ENCODE measurements around the gene LRRC34. TPM values are rescaled to one million over a fixed set of nuclear protein-coding genes. Genes with fewer than 3 reads are reported as not detected.
A peak's percentile ranks its signal among the peaks of the same experiment; 100 is the strongest.

LRRC34 gene
- polyA plus RNA-seq, 1 donor (not counting 4 experiments of a cell fraction or from before 2014, with no cell fraction given) = 0.43 TPM

- TF ChIP-seq CTCF (optimal IDR thresholded peaks at IDR 0.05 in 1 of 3, IDR thresholded peaks at IDR 0.05 in 1 of 3, conservative IDR thresholded peaks at IDR 0.05 in 1 of 3; ENCODE audit: extremely low read depth in 1 of 3, insufficient read depth in 2 of 3, low read length in 3 of 3) (no peak), EZH2 (IDR thresholded peaks at IDR 0.05; ENCODE audit: low read length) (no peak)
- DNase-seq (ENCODE audit: low read depth, low spot score) (no peak), FAIRE-seq (no peak)
- H4K20me1 ChIP-seq (ENCODE audit: control insufficient read depth, extremely low read depth, insufficient read depth, low read length) = no peaks in the 10 kb centered on the region
- H3K9ac ChIP-seq (ENCODE audit: control insufficient read depth, extremely low read depth, insufficient read depth, low read length) = no peak overlapping the region
- dilution Hi-C loops (cut with MboI; ENCODE audit: extremely low pct_ligation_motif_present, low sequenced_read_pairs) = no loop called here
- H3K36me3 ChIP-seq (ENCODE audit: control insufficient read depth in 2 of 2, extremely low read depth in 1 of 2, insufficient read depth in 2 of 2, low read length in 2 of 2) = peaks cover 11 to 29% of the 10 kb centered on the region in 2 experiments
- H3K4me1 ChIP-seq (ENCODE audit: control insufficient read depth, extremely low read depth, insufficient read depth, low read length) = peaks cover 18% of the 10 kb centered on the region
- no peak overlapping the region for H3K4me3 ChIP-seq (ENCODE audit: control insufficient read depth in 2 of 3, extremely low read depth in 1 of 3, insufficient read depth in 2 of 3, low read depth in 1 of 3, low read length in 3 of 3)
- no peaks in the 10 kb centered on the region for H3K27me3 ChIP-seq (ENCODE audit: control insufficient read depth, extremely low read depth, insufficient read depth, low read length)
- no peak overlapping the region for H3K4me2 ChIP-seq (ENCODE audit: control insufficient read depth, extremely low read depth, insufficient read depth, low read depth, low read length)
- H3K9me3 ChIP-seq (ENCODE audit: control insufficient read depth, low read depth, low read length) = no peaks in the 10 kb centered on the region
- no peak overlapping the region for H3K27ac ChIP-seq (ENCODE audit: control insufficient read depth, insufficient read depth, low read length)
- peaks cover 47% of the 10 kb centered on the region for H3K79me2 ChIP-seq (ENCODE audit: control insufficient read depth, insufficient read depth, low read length)
- no peaks in the 10 kb centered on the region for H3K9me1 ChIP-seq (ENCODE audit: control insufficient read depth, extremely low read depth, insufficient read depth, low read length)
- H2AFZ ChIP-seq (ENCODE audit: control insufficient read depth, low read length) = no peak overlapping the region
Observed at GRCh38 chr3:169777822-169778221, 34.9 kb downstream of the LRRC34 start.

DNA sequence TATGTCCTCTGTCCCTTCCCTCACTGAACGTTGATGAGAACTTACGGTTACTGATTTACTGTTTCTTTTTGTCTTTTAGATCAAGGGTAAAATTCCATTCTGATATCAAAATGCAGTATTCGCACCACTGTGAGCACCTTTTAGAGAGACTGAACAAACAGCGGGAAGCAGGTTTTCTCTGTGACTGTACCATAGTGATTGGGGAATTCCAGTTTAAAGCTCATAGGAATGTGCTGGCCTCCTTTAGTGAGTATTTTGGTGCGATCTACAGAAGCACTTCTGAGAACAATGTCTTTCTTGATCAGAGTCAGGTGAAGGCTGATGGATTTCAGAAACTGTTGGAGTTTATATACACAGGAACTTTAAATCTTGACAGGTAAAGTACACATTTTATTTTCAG lies 38.5 kb downstream of the LRRC34 start:
- H3K9me1 ChIP-seq (ENCODE audit: control insufficient read depth, extremely low read depth, insufficient read depth, low read length) = no peaks in the 10 kb centered on the region
- no peak for FAIRE-seq
- peak overlapping the region; percentile 99 for H3K9ac ChIP-seq (ENCODE audit: control insufficient read depth, extremely low read depth, insufficient read depth, low read length)
- peak overlapping the region; percentile 98 for H3K27ac ChIP-seq (ENCODE audit: control insufficient read depth, insufficient read depth, low read length)
- H3K4me3 ChIP-seq (ENCODE audit: control insufficient read depth in 2 of 3, extremely low read depth in 1 of 3, insufficient read depth in 2 of 3, low read depth in 1 of 3, low read length in 3 of 3) = peak overlapping the region; percentile 75 to 97 (median 76)
- H3K4me1 ChIP-seq (ENCODE audit: control insufficient read depth, extremely low read depth, insufficient read depth, low read length) = peaks cover 18% of the 10 kb centered on the region
- peak overlapping the region; percentile 93 for H3K4me2 ChIP-seq (ENCODE audit: control insufficient read depth, extremely low read depth, insufficient read depth, low read depth, low read length)
- H3K79me2 ChIP-seq (ENCODE audit: control insufficient read depth, insufficient read depth, low read length) = peaks cover 43% of the 10 kb centered on the region
- dilution Hi-C loops (cut with MboI; ENCODE audit: extremely low pct_ligation_motif_present, low sequenced_read_pairs) = no loop called here
- H3K36me3 ChIP-seq (ENCODE audit: control insufficient read depth in 2 of 2, extremely low read depth in 1 of 2, insufficient read depth in 2 of 2, low read length in 2 of 2) = peaks cover 5 to 17% of the 10 kb centered on the region in 2 experiments
- H3K9me3 ChIP-seq (ENCODE audit: control insufficient read depth, low read depth, low read length) = no peaks in the 10 kb centered on the region
- no peak overlapping the region for H2AFZ ChIP-seq (ENCODE audit: control insufficient read depth, low read length)
- TF ChIP-seq CTCF (optimal IDR thresholded peaks at IDR 0.05 in 1 of 3, IDR thresholded peaks at IDR 0.05 in 1 of 3, conservative IDR thresholded peaks at IDR 0.05 in 1 of 3; ENCODE audit: extremely low read depth in 1 of 3, insufficient read depth in 2 of 3, low read length in 3 of 3) (no peak), EZH2 (IDR thresholded peaks at IDR 0.05; ENCODE audit: low read length) (no peak)
- no peaks in the 10 kb centered on the region for H4K20me1 ChIP-seq (ENCODE audit: control insufficient read depth, extremely low read depth, insufficient read depth, low read length)
- H3K27me3 ChIP-seq (ENCODE audit: control insufficient read depth, extremely low read depth, insufficient read depth, low read length) = no peaks in the 10 kb centered on the region
- DNase-seq (ENCODE audit: low read depth, low spot score) = no peak
